Motor neuron (in vitro differentiated cells): Measurements from ENCODE around the gene LASP1. TPM values are rescaled to one million over a fixed set of nuclear protein-coding genes. Genes with fewer than 3 reads are reported as not detected.

Experiments
- ATAC-seq, 8 experiments: fragments of 200-7000 bp; cut with Tn5 transposase; replicated peaks in 6 of 8; 2 replicates each; pipeline ENCODE4 v1.8.0; 2021; ENCODE audit warnings: mild to moderate bottlenecking in 8 of 8, moderate library complexity in 8 of 8
- H3K27ac ChIP-seq, 2 donors: fragments of 250-450 bp; sonication (Bioruptor Pico); 2 replicates each; pipeline ENCODE4 v1.9.0; 2021; ENCODE audit warnings: antibody characterized with exemption in 2 of 2, mild to moderate bottlenecking in 2 of 2, moderate library complexity in 1 of 2
- H3K4me1 ChIP-seq, 2 donors: fragments of 250-450 bp; sonication (Bioruptor Pico); replicated peaks in 1 of 2; 2 replicates each; pipeline ENCODE4 v1.6.1; 2021; ENCODE audit warnings: antibody characterized with exemption in 2 of 2, mild to moderate bottlenecking in 2 of 2, moderate library complexity in 1 of 2
- H3K4me3 ChIP-seq, 5 donors: fragments of 250-450 bp; sonication (Bioruptor Pico); 2 replicates each; pipeline ENCODE4 v1.9.0; 2021; ENCODE audit warnings: antibody characterized with exemption in 5 of 5, mild to moderate bottlenecking in 5 of 5, moderate library complexity in 4 of 5
- WGBS, 10 experiments: fragments of 450-650 bp; shearing (Covaris generic); methylation state at CpG; one replicate each; pipeline ENCODE4 v1.0.0; 2022; 5-methylcytosine and 5-hydroxymethylcytosine counted together
- in situ Hi-C, 9 experiments: fragments of 400-800 bp; cut with MboI; loops; one replicate each; pipeline ENCODE4 v1.15.0; 2021; ENCODE audit warnings: low sequenced_read_pairs in 9 of 9, low pct_unique_long_range_greater_than_20kb in 2 of 9; ENCODE audit not compliant: unreplicated experiment in 9 of 9
- total RNA-seq, 8 experiments: library from RNA; unstranded; fragments of 300-600 nt; gene quantifications; 2 replicates each; pipeline versions ENCODE4 v1.2.3 to v1.2.4, GENCODE V29; 2022

LASP1 gene
- total RNA-seq, 8 experiments from 2014 or later = 33.2 to 95.1 (median 48.3) TPM

DNA sequence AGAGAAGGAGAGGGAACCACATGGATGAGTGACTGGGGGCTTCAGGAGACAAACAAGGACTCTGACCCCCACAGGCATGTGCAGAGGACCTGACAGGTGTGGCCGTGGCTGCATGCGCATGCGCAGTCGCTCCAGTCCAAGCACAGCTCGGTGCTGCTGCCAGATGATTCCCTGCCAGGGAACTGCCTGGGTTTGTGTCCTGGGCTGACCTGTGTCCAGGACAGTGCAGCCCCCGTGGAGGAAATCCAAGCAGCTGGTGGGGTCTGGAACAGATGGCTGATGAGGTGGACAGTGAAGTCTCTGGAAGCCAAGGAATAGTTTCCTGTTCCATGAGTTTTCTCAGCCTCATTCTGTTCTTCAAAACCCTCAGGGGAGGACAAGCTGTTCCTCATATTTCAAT, 27.3 kb downstream of the LASP1 start:
- 60 to 100% (median 90%) methylated on average over 1 to 2 of the region's 6 CpGs; no CpG with 5 or more reads in 7 of the 10 experiments for WGBS, 10 experiments
- Histone ChIP-seq H3K4me3 (no peak overlapping the region), H3K4me1 (peaks cover 3 to 15% of the 10 kb centered on the region in 2 donors), H3K27ac (no peak overlapping the region)
- ATAC-seq = peak in 3 of 8 experiments; percentile 15 to 32 (median 27)
- in situ Hi-C loops = no loop called here

GRCh38 chr17:38897671-38898290, 27.9 kb downstream of the LASP1 start:
- in situ Hi-C loops = no loop called here
- no peak overlapping the region for H3K4me3 ChIP-seq
- WGBS, 10 experiments = 66 to 100% (median 83%) methylated on average over 1 to 3 of the region's 12 CpGs; no CpG with 5 or more reads in 6 of the 10 experiments
- no peak overlapping the region for H3K27ac ChIP-seq
- peaks cover 3 to 15% of the 10 kb centered on the region in 2 donors for H3K4me1 ChIP-seq
- ATAC-seq = no peak

GRCh38 chr17:38898291-38898679, 28.4 kb downstream of the LASP1 start:
- 94 to 100% (median 100%) methylated on average over 1 to 6 of the region's 9 CpGs; no CpG with 5 or more reads in 7 of the 10 experiments for WGBS, 10 experiments
- H3K27ac ChIP-seq = no peak overlapping the region
- in situ Hi-C loops = no loop called here
- no peak overlapping the region for H3K4me3 ChIP-seq
- ATAC-seq = no peak
- H3K4me1 ChIP-seq = peaks cover 3 to 15% of the 10 kb centered on the region in 2 donors

- H3K4me1 ChIP-seq = peaks cover 3 to 15% of the 10 kb centered on the region in 2 donors
- WGBS, 10 experiments = 80 to 85% (median 83%) methylated on average over 1 to 7 of the region's 11 CpGs; no CpG with 5 or more reads in 7 of the 10 experiments
- no peak overlapping the region for H3K27ac ChIP-seq
- in situ Hi-C loops = no loop called here
- no peak overlapping the region for H3K4me3 ChIP-seq
- ATAC-seq = no peak
These were observed 29.0 kb downstream of the LASP1 start for GRCh38 chr17:38898812-38899348.

DNA sequence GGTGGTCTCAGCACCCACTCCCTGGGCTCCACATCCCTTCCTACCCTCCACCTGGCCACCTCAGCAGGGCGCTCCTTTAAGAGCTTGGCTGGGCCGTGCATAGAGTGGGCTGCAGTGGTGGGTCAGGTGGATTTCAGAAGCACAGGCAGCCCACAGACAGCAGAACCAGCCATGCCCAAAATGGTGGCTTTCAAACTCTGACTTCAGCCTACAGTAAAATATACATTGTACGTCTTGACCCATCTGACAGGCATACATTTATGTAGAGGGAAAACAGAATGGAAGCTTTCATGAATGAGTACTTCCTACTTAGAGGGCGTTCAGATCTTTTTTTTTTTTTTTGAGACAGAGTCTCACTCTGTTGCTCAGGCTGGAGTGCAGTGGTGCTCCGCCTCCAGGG, 29.6 kb downstream of the LASP1 start:
- ATAC-seq = no peak
- 90 to 100% (median 92%) methylated on average over 1 to 4 of the region's 5 CpGs; no CpG with 5 or more reads in 5 of the 10 experiments for WGBS, 10 experiments
- peaks cover 3 to 15% of the 10 kb centered on the region in 2 donors for H3K4me1 ChIP-seq
- H3K4me3 ChIP-seq = no peak overlapping the region
- no peak overlapping the region for H3K27ac ChIP-seq
- in situ Hi-C loops = no loop called here

GRCh38 chr17:38900978-38901656, 31.3 kb downstream of the LASP1 start:
- in situ Hi-C loops = no loop called here
- peaks cover 1 to 9% of the 10 kb centered on the region in 2 donors for H3K4me1 ChIP-seq
- H3K27ac ChIP-seq = peak overlapping the region in 1 of 2 donors; percentile 29
- WGBS, 10 experiments = 10 to 70% (median 37%) methylated on average over 2 to 8 of the region's 10 CpGs; no CpG with 5 or more reads in 3 of the 10 experiments
- no peak overlapping the region for H3K4me3 ChIP-seq
- ATAC-seq = peak in 3 of 8 experiments; percentile 16 to 67 (median 62)

GRCh38 chr17:38903404-38903803, 33.5 kb downstream of the LASP1 start:
- no peak for ATAC-seq
- Histone ChIP-seq H3K4me1 (peaks cover 0 to 5% of the 10 kb centered on the region in 2 donors), H3K4me3 (no peak overlapping the region), H3K27ac (no peak overlapping the region)
- in situ Hi-C loops = no loop called here
- WGBS, 10 experiments = 84 to 100% (median 97%) methylated on average over 1 to 5 of the region's 6 CpGs; no CpG with 5 or more reads in 2 of the 10 experiments

GRCh38 chr17:38904892-38905291, 35.0 kb downstream of the LASP1 start:
- H3K4me3 ChIP-seq = no peak overlapping the region
- WGBS, 10 experiments = 100% methylated on average over 1 to 3 of the region's 3 CpGs; no CpG with 5 or more reads in 3 of the 10 experiments
- in situ Hi-C loops = no loop called here
- H3K4me1 ChIP-seq = peaks cover 0 to 5% of the 10 kb centered on the region in 2 donors
- no peak for ATAC-seq
- H3K27ac ChIP-seq = no peak overlapping the region

- Histone ChIP-seq H3K4me1 (peaks cover 0 to 4% of the 10 kb centered on the region in 2 donors), H3K27ac (no peak overlapping the region), H3K4me3 (no peak overlapping the region)
- no peak for ATAC-seq
- WGBS, 10 experiments = 91 to 100% (median 93%) methylated on average over 2 to 9 of the region's 10 CpGs; no CpG with 5 or more reads in 2 of the 10 experiments
- in situ Hi-C loops = no loop called here
These were observed 35.5 kb downstream of the LASP1 start for GRCh38 chr17:38905375-38905774.

GRCh38 chr17:38906460-38907228, 36.8 kb downstream of the LASP1 start:
- in situ Hi-C loops = no loop called here
- Histone ChIP-seq H3K27ac (no peak overlapping the region), H3K4me3 (no peak overlapping the region), H3K4me1 (no peaks in the 10 kb centered on the region)
- no peak for ATAC-seq
- WGBS, 10 experiments = 50 to 100% (median 81%) methylated on average over 1 to 6 of the region's 7 CpGs

DNA sequence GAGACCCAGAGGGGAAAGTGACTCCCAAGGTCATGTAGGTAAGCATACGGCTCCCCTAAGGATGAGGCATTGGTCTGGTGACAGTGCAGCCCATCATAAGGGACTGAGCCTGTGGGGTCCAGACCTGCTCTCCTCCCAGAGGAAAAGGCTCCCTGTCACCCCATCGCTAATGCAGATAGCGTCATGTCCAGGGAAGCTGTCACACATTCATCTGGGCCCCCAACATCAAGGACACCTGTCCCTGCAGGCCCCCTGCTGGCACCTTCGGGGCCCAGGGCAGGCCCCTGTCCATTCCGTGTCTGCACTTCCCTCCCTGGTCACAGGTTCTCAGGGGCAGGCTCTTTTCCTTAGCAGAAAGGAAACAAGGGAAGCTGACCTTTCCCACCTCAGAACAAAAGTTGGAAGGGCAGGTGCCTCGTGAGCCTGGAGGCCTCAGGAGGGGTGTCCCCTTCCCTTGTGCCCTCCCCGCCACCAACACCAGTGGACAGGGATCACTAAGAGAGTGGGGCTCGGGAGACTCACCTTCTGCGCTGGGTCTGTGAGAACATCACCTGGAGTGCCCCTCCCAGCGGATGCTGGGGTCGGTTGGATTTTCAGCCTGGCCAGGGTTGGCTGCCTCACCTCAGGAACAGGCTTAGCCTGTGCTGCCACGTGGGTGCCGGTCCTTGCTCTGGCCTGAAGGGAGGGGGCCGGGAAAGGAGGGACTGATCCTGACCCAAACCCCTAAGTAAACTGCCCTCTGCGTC, 38.2 kb downstream of the LASP1 start:
- no peaks in the 10 kb centered on the region for H3K4me1 ChIP-seq
- in situ Hi-C loops = no loop called here
- H3K27ac ChIP-seq = no peak overlapping the region
- no peak overlapping the region for H3K4me3 ChIP-seq
- ATAC-seq = no peak
- WGBS, 10 experiments = 0 to 85% (median 55%) methylated on average over 1 to 5 of the region's 15 CpGs; no CpG with 5 or more reads in 4 of the 10 experiments

DNA sequence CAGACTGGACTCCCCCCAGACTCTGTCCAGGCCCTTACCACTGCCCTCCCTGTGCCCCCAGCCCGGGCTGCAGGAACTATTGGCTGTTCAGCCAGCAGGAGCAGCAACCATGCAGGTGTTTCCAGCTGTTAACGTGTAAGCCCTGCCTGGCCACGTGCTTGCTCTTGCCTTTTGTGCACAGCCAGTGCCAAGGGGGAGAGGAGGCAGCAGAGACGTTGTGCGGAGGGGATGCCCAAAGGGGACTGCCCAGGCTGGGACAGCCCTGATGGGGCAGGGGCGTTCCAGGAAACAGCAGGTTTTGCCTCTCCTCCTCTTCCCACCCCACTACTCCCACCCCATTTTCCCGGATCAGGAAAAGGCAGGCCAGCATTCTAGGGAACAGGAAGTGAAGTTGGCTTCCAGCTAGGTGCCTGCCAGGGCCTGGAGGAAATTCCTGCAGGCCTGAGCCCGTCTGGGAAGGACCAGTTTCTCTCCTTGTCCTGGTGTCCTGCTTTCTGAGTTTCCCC, 38.9 kb downstream of the LASP1 start:
- no peaks in the 10 kb centered on the region for H3K4me1 ChIP-seq
- in situ Hi-C loops = no loop called here
- 40 to 80% (median 60%) methylated on average over 1 to 2 of the region's 8 CpGs; no CpG with 5 or more reads in 6 of the 10 experiments for WGBS, 10 experiments
- peak in 1 of 8 experiments; percentile 23 for ATAC-seq
- no peak overlapping the region for H3K27ac ChIP-seq
- no peak overlapping the region for H3K4me3 ChIP-seq
